ENCODE data around the gene POFUT2.

Gene POFUT2

DNA sequence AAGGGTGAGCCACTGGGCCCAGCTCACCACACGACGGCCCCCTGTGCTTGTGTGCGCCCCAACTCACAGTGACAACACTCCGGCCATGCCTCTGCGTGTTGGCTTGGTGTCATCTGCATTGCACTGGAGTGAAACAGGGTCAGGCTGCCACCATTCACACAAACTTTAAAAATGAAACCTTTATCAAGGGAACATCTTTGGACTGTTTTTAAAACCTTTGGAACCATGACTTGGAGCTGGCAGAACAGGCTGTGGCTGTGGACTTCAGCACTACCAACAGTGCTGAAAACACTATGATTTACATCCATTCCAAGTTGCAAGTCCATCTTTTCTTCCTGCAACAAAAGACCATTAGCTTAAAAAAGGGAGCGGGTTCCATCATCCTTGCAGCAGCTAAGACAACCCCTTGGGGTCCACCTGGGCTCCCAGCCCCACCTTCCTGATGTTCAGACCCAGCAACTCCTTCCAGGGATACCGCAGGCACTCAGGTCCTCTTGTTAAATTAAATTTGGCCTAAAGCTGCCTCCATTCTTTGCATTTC lies 25.6 kb downstream of the POFUT2 start:
- DNase-seq (ENCODE audit: low read depth) = no peak

DNA sequence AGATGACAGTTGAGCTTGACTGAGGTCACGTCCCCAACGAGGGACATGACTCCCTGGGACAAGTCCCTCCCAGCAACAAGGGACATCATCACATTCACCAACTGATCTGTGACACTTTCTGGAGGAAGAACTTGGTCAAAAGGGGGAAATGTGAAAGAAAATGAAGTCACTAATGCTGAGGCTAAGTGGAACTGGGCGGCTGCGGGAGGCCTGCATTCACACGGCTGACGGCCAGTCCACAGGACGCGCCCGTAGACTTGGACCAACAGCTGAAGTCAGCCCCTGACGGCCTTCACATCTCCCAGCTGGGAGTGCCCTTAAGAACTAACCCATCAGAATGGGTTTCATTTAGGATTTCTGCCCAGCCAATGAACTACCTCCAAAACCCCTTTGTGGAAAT lies 26.6 kb downstream of the POFUT2 start:
- no peak for DNase-seq (ENCODE audit: low read depth)

DNA sequence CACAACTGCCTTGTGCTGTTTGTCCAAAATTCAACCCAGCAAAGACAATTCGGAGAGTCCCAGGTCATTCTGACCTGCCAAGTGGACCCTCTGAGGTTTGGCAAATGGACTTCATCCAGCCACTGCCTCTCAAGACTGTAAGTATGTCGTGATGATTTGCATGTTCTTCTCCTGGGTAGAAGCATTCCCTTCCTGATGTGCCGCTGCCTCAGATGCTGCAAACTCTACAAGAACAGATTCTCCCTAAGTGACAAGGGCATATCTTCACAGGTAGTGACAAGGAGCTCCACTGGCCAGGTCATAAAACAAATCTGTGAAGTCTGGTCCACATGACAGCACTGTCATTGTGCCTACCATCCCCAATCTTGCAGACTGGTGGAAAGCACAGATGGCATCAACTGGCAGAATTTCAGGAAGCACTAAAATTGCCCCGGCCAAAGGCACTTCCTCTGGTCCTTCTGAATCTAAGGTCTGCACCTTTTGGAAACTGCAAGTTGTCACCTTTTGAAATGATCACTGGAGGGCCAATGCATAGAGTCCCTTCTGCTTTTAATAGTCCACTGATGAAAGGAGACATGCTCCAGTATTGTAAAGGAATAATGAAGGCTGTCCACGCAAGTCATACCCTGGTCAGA lies 27.4 kb downstream of the POFUT2 start:
- DNase-seq (ENCODE audit: low read depth) = no peak

DNA sequence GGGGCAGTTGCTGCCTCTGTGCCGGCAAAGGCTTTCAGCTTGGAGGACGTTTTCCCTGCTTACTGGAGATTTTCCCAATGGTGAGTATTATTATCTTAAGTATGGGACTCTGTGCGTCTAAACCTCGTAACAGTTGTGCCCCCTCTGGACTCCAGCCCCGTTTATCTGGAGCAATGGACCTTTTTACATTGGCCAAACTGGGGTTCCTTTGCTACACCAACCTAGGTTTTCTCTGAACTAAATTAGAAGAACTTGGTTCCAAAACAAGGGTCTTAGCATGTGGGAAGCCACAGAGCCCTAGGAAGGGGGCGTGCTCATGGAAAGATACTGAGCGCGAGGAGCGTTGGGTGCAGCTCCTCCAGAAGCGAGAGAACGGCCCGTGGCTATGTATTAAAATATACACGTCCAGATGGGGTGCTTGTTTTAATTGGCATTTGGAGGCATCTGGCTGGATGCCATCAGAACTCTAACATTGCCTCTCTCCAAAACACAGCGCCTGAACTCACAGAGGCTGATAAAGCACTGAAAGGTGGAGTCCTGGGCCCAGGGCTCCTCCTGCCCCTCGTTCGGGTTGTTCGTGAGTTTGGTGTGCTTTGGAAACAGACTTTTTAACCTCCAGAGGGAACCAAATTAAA lies 28.4 kb downstream of the POFUT2 start:
- DNase-seq (ENCODE audit: low read depth) = no peak

DNA sequence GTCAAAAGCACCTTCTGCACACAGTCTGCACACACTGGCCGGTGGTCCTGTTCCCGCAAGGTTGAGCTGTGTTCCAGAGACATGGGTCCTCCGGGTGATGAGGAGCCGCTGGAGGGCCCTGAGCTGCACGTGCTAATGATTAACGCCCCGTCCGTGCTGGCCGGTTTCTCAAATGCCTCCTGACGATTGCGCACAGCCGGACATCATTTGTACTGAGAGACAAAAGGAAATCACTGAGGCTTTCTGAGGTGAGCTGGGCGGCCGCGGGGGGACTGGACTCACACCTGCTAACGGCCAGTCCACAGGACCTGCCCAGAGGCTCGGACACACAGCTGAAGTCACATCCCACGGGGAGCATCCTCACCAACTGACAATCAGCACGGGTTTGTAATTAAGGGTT lies 29.2 kb downstream of the POFUT2 start:
- no peak for DNase-seq (ENCODE audit: low read depth)

DNA sequence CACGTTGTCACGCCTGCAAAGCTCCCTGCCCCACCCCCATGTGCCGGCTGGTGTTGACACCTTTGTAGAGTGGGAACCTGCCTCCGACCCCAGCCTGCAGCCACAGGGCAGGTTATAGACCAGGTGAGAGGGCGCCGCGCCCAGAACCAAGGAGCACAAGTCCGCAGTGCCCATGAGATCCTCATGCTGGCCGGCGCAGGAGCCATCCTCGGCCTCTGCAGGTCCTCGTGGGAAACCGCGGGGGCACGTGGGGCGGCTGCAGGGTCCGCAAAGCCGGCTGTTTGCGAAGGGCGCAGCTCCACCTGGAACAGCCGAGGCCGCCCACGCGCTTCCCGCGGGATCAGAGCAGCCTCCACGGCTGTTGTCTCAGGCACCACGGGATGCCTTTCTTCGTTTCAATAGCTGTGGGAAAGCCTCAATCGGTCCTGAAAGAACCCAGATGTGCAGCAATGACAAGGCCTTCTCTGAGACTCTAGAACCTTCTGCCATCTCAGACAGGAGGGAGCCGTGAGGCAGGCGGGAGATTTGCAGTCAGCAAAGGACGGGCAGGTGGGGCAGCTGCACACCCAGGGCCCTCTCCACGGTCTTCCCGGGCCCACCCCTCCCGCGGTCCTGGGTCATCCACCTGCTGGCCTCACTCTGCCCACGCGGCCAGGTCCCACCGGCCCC lies 29.9 kb downstream of the POFUT2 start:
- no peak for DNase-seq (ENCODE audit: low read depth)

DNA sequence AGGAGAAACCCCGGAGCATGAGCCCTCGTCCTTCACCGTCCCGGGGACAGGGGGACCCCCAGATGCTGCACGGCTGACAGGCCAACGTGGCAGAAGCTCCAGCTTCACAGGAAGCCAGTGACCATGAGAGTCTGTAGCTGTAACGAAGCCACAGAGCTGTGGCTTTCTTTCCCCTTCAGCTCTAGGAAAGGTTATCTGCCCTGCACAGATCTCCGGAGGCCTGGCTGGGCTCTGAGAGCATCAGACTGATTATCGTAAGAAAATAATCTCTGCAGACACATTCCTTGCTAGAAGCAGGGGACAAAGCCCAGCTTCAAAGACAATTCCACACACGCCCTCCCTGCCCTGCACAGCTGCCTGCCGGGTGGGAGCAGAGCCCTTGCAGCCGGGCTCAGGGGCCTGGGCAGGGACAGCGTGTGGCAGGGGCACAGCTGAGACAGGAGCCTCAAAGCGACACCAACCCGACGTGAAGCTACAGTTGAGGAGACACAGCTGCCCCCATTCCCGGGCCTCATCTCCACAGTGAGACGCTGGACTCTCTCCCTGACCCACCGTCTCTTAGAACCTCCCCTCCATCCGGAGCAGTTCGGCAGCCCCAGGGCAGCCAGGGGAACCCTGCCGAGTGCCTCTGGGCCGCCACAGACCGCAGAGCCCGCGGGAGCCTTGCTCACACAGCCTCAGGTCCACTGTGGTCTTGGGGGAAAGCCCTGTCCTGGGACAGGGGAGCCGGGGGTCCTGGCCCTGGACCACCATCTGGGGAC lies 30.6 kb downstream of the POFUT2 start:
- no peak for DNase-seq (ENCODE audit: low read depth)

DNA sequence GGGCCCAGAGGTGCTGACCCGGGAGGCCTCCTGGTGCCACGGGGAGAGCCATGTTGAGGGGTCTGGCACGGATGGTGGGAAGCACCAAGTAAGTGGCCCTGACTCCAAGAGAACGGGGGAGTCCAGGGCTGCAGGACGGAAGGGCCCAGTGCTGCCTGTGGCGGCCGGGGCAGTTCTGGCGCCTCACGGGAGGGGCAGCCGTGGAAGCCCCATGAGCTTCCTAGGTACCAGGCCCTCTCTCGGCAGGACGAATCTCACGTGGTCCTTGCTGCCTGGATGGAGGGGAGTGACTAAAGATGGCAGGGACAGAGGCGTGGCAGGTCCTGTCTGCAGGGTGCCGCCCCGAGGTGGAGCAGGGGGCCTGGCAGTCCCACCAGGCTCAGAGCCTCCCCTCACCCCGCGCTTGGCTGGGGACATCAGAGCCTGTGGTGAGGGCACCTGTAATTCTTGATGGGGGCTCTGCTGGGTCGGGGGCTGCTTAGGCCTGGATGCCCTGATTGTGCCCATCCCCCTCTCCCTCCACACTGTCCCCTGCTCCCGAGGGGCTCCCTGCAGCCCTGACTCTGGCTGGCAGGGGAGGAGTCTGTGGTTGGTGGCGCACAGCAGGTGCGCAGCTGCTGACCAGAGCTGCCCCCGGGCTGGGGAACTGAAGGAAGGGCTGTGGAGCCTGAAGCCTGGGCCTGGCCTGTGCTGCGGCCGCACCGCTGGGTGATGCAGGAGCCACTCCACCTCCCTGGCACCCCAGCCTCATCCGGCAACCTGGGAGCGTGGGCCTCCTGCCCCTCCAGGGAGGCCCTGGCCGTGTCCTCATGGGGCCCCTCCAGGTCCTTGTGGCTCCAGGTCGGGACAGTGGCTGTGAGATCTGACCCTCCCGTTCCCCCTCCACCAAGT lies 31.4 kb downstream of the POFUT2 start:
- no peak for DNase-seq (ENCODE audit: low read depth)

DNA sequence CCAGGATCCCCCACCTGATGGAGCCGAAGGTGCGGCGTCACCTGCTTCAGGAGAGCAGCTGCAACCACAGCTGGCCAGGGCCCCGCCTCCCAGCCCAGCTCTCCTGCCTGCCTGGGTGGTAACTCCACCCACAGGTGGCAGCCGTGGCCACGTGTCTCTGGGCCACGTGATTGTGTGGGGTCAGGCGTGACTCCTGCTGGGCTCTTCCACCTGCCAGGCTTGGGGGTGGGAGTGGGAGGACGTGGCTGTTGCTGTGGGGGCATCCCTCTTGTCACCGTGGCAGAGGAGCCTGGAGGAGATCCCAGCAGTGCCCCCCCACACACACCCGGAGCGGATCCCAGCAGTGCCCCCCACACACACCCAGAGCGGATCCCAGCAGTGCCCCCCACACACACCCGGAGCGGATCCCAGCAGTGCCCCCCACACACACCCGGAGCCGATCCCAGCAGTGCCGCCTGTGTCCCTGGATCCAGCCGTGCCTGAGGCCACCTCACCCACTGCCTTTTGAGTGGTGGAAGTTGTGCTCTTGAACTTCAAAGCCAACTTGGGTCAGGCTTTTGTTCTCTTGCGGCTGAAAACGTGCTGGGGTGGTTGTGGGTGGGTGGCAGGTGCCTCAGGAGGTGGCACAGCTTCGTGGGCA lies 32.2 kb downstream of the POFUT2 start:
- no peak for DNase-seq (ENCODE audit: low read depth)

DNA sequence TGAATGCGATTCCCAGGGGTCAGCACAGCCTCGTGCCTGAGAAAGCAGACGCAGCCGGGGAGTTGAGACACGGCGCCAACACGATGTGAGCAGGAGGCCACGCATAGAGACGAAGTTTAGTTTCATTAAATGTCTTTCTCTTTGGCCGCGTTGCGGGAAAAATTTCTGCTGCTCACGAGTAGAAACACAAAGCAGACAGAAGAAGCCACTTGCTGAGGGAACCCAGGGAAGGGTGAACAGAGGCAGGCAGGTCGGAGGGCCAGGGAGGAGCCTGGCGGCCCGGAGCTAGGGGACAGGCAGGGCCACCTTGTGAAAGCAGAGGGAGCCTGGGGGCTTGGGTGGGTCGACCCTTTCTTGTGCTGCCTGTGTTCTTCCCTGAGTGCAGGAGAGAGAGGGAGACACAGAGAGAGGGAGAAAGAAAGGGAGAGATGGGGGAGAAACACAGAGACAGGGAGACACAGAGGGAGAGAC lies 33.2 kb downstream of the POFUT2 start:
- no peak for DNase-seq (ENCODE audit: low read depth)

DNA sequence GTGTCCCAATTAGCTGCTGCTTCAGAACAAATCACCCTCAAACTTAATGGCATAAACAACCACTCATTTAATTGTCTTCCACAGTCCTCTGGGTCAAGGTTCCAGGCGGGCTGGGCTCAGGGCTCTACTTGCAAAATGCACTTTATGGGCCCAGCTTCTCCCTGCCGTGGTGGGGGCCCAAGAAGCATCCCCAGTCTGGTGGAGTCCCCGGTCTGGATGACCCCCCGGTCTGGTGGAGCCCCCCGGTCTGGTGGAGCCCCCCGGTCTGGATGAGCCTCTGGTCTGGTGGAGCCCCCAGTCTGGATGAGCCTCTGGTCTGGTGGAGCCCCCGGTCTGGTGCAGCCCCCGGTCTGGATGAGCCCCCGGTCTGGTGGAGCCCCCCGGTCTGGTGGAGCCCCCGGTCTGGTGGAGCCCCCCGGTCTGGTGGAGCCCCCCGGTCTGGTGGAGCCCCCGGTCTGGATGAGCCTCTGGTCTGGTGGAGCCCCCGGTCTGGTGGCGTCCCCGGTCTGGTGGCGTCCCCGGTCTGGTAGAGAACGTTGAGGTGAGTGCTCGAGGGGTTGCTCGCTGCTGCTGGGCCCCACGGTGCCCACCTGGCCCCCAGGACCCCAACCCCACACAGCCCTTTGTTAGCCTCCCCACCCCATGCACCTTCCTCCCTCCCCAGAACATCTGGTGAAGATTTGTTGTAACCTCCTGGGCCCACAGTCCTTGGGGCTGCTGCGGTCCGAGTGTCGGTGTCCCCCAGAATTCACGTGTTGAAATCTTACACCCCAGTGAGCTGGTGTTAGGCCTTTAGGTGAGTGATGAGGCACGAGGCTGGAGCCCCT lies 33.8 kb downstream of the POFUT2 start:
- DNase-seq (ENCODE audit: low read depth) = no peak

DNA sequence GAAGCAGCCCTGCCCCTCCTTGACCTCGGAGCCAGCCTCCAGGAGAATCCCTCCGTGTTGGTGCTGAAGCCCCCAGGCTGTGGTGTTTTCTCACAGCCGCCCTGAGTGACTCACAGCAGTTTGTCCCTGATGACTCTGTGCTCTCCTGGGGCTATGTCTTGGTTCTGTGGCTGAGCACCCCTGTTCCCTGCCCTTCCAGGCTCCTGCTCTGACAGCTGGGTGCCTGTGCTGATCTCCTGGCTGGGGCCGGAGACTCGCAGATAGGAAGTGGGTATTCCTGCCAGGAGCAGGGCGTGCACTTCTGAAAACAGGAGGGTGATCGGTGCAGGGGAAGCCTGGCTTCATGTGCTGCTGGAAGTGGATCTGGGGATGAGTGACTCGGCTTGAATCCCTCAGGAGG lies 34.5 kb downstream of the POFUT2 start:
- no peak for DNase-seq (ENCODE audit: low read depth)

DNA sequence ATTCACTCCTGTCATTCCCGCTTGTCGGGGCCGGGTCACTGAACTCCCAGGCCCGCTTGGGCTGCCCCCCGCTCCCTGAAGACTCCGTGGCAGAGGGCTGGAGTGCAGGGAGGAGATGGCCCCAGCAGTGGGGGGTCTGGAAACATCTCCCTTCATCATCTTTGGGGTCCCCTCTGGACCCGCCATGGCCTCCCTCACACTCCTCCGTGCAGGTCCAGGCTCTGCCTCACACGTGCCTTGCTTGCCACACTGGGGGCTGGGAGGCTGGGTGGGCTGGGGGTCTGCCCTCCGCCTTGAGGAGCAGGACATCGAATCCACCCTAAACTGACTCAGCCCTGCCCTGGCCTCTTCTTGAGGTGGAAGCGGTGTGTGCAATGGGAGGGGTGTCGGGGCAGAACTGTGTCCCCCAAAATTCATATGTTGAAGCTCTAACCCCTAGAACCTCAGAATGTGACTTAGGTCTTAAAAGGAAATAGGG lies 35.2 kb downstream of the POFUT2 start:
- DNase-seq (ENCODE audit: low read depth) = no peak

DNA sequence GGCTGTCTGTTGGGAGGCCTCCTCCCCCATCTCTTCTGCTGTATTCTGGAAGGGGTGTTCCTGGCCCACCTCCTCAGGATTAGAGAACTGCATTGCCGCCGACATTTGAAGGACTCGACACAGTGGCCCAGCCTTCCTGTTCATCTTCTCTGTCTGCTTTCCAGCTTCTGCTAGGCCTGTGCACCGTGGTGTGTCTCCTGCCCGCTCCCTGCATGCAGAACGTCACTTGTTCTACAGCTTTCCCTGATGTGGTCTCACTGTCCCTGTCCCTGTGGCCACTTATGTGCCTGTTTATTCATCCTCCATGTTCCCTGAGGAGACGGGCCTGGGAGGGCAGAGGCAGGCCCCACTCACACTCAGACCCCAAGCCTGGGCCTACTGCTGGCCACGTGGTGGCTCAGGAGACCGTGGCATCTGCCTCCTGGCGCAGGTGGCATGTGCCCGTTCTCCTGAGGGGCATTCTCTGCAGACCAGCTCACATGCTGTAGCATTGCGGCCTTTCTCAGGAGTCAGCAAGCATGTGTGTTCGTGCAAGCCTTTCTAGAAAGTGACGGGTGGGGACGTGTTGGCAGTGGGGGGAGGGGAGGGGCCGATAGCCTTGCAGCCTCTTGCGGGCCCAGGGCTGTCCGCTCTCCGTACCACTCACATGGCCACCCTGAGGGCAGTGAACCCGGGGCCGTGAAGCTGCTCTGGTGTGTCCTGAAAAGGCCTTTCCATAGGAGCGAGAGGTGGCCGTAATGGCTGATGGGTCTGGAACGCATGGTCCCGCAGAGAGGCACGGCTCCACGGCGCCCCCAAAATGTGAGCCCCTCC lies 35.9 kb downstream of the POFUT2 start:
- DNase-seq (ENCODE audit: low read depth) = no peak

DNA sequence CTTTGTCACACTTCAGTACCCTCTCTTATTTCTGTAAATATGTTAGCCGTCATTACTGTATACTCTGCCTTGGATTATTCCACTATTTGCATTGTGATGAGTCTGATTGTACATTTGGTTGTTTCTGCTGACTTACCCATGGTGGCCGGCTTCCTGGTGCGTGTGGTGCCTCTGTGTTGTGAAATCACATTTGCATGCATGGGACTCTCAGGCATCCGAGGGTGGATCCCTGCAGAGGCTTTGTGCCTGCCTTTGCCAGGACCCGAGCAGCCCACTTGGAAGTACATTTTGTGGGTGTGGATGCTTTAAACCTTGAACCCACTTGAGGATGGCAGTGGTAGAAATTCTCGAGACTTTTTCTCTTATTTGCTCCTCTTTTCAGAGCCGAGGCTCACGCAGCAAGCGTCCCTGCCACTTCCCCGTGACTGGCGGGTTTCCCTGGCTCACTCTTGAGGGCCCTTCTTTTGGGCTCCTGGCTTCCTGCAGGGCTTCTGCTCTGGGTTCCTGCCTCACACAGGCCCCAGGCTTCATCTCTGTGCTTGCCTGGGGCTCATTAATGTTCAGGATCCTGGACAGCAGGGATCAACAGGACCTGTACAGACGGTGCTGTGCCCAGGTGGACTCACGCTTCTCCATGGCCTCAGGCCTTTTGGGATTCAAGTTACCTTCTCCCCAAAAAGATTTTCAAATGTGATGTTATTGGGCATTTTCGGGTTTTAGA lies 36.6 kb downstream of the POFUT2 start:
- DNase-seq (ENCODE audit: low read depth) = no peak

DNA sequence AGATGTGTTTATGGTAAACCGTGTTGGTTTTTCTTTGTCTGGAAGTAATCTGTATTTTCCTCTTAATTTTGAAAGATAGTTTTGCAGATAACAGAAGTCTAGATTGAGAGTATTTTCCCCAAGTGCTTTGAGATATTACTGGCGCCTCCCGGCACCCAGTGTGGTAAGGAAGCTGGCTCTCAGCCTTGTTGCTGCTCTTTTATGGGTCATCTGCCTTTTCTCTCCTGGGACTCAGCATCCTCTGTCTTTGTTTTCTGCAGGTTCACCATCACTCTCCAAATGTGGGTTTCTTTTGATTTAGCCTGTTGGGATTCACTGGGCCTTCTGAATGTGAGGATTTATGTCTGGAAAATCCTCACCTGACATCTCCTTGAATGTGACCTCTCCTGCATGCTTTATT lies 37.4 kb downstream of the POFUT2 start:
- DNase-seq (ENCODE audit: low read depth) = no peak

DNA sequence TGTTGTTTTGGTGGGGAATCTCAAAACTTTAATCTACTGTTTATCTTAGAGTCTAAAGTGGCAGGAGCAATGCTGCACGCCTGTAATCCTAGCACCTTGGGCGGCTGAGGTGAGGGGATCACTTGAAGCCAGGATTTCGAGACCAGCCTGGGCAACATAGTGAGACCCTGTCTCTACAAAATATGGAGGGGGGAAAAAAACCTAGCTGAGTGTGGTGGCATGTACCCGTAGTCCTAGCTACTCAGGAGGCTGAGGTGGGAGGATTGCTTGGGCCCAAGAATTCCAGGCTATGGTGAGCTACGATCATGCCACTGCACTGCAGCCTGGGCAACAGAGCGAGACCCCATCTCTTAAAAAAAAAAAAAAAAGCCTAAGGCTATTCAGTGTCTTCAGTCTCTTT lies 38.1 kb downstream of the POFUT2 start:
- DNase-seq (ENCODE audit: low read depth) = no peak

DNA sequence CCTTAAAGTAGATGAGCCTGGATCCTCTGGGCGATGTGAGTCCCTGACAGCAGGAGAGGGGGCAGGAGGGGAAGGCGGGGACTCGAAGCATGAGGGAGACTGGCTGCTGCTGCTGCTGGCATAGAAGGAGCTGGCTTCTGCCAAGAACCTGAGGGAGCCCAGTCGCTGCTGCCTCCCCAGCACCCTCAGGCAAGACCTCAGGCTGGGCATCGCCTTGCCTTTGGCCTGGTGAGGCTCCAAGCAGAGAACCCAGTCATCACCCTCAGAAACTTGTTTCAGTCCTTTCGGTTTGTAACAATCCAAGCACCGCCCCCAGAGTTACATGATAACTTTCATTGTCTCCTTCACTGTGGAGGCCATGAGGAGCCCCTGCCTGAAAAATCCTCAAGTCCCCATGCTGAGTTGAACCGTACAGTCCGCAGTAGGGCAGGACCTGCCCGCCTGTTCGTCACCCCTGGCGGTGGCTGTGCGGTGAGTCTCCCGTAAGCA lies 38.8 kb downstream of the POFUT2 start:
- no peak for DNase-seq (ENCODE audit: low read depth)
